ENCODE data around the gene AUP1. TPM values are rescaled to one million over a fixed set of nuclear protein-coding genes. Genes with fewer than 3 reads are reported as not detected.
A peak's percentile ranks its signal among the peaks of the same experiment; 100 is the strongest.

Gene AUP1
- total RNA-seq, 1 donor from 2014 or later = 99.5 TPM

DNA sequence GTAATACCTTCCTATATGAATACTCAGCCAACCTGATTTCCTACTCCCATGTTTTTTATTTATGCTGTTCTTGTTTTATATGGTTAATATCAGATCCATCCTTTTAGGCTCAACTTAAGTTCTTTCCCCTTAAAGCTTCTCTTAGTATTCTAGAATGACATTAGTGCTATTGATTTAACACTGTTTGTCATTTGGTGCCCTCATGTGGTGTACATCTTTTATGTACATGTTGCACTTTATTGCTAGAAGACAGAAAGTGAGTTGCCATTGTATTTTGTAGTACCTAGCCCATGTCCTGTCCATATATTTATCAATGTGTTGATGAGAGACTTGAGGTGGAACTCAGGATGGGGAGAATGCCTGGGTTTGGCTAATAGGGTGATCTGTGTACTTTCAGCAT lies 2.7 kb upstream of the AUP1 start:
- H3K9me3 Mint-ChIP-seq (ENCODE audit: unreplicated experiment) = peaks cover 23% of the 10 kb centered on the region
- peaks cover 8% of the 10 kb centered on the region for H3K27me3 Mint-ChIP-seq (ENCODE audit: unreplicated experiment)
- peak overlapping the region; percentile 79 for H3K4me3 Mint-ChIP-seq (ENCODE audit: unreplicated experiment)
- H3K36me3 Mint-ChIP-seq (ENCODE audit: unreplicated experiment) = no peaks in the 10 kb centered on the region
- TF ChIP-seq, protein P1, sequence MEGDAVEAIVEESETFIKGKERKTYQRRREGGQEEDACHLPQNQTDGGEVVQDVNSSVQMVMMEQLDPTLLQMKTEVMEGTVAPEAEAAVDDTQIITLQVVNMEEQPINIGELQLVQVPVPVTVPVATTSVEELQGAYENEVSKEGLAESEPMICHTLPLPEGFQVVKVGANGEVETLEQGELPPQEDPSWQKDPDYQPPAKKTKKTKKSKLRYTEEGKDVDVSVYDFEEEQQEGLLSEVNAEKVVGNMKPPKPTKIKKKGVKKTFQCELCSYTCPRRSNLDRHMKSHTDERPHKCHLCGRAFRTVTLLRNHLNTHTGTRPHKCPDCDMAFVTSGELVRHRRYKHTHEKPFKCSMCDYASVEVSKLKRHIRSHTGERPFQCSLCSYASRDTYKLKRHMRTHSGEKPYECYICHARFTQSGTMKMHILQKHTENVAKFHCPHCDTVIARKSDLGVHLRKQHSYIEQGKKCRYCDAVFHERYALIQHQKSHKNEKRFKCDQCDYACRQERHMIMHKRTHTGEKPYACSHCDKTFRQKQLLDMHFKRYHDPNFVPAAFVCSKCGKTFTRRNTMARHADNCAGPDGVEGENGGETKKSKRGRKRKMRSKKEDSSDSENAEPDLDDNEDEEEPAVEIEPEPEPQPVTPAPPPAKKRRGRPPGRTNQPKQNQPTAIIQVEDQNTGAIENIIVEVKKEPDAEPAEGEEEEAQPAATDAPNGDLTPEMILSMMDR (IDR thresholded peaks at IDR 0.05; ENCODE audit: partially characterized antibody, unreplicated experiment) = no peak
- H3K4me1 Mint-ChIP-seq (ENCODE audit: low read depth, unreplicated experiment) = peaks cover 20% of the 10 kb centered on the region
- peak overlapping the region; percentile 44 for H3K27ac Mint-ChIP-seq (ENCODE audit: unreplicated experiment)
- DNase-seq = no peak

DNA sequence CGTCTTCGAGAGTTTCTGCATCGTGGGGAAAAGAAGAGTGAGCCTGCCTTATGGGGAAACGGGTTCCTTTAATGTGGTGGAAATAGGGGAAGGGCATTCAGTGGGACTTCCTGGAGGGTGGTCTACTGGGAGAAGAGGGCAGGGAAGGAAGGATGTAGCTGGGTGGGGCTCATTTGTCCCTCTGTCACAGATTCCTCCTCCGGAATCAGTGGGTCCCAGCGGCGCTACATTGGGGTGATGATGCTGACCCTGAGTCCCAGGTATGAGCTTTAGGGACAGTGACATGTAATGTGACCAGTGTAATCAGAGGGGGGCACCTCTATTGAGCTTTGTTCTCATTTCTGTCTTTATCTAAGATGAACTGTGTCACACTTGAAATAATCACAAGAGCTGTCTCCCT lies 2.2 kb upstream of the AUP1 start:
- Mint-ChIP-seq H3K4me3 (ENCODE audit: unreplicated experiment) (peak overlapping the region; percentile 79), H3K36me3 (ENCODE audit: unreplicated experiment) (peaks cover 3% of the 10 kb centered on the region), H3K27ac (ENCODE audit: unreplicated experiment) (peak overlapping the region; percentile 44)

DNA sequence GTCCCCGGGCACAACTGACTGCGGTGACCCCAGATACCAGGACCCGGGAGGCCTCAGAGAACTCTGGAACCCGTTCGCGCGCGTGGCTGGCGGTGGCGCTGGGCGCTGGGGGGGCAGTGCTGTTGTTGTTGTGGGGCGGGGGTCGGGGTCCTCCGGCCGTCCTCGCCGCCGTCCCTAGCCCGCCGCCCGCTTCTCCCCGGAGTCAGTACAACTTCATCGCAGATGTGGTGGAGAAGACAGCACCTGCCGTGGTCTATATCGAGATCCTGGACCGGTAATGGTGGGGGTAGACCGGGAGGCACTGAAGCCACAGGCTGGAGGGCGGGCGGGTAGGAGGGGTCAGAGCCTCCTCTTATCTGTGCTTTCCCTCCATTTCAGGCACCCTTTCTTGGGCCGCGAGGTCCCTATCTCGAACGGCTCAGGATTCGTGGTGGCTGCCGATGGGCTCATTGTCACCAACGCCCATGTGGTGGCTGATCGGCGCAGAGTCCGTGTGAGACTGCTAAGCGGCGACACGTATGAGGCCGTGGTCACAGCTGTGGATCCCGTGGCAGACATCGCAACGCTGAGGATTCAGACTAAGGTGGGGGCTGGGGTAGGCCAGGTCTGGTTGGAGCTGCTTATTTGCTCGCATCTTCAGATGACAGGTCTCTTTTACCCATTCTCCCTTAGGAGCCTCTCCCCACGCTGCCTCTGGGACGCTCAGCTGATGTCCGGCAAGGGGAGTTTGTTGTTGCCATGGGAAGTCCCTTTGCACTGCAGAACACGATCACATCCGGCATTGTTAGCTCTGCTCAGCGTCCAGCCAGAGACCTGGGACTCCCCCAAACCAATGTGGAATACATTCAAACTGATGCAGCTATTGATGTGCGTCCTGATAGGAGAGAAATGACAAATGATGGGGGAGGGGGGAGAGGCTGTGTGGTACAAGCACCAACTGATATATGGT lies 1.0 kb upstream of the AUP1 start:
- H3K27ac Mint-ChIP-seq (ENCODE audit: unreplicated experiment) = peak overlapping the region; percentile 65
- DNase-seq = peak; percentile 54
- H3K4me1 Mint-ChIP-seq (ENCODE audit: low read depth, unreplicated experiment) = peaks cover 20% of the 10 kb centered on the region
- TF ChIP-seq, protein P1 (IDR thresholded peaks at IDR 0.05; ENCODE audit: partially characterized antibody, unreplicated experiment) = no peak
- H3K36me3 Mint-ChIP-seq (ENCODE audit: unreplicated experiment) = peaks cover 9% of the 10 kb centered on the region
- H3K4me3 Mint-ChIP-seq (ENCODE audit: unreplicated experiment) = peak overlapping the region; percentile 87
- H3K9me3 Mint-ChIP-seq (ENCODE audit: unreplicated experiment) = peaks cover 26% of the 10 kb centered on the region
- peaks cover 10% of the 10 kb centered on the region for H3K27me3 Mint-ChIP-seq (ENCODE audit: unreplicated experiment)

More for the DNA sequence above, 2.2 kb upstream of the AUP1 start:
- H3K27me3 Mint-ChIP-seq (ENCODE audit: unreplicated experiment) = peaks cover 10% of the 10 kb centered on the region
- H3K4me1 Mint-ChIP-seq (ENCODE audit: low read depth, unreplicated experiment) = peaks cover 20% of the 10 kb centered on the region
- no peak for DNase-seq
- peaks cover 25% of the 10 kb centered on the region for H3K9me3 Mint-ChIP-seq (ENCODE audit: unreplicated experiment)
- TF ChIP-seq, protein P1 (IDR thresholded peaks at IDR 0.05; ENCODE audit: partially characterized antibody, unreplicated experiment) = no peak

DNA sequence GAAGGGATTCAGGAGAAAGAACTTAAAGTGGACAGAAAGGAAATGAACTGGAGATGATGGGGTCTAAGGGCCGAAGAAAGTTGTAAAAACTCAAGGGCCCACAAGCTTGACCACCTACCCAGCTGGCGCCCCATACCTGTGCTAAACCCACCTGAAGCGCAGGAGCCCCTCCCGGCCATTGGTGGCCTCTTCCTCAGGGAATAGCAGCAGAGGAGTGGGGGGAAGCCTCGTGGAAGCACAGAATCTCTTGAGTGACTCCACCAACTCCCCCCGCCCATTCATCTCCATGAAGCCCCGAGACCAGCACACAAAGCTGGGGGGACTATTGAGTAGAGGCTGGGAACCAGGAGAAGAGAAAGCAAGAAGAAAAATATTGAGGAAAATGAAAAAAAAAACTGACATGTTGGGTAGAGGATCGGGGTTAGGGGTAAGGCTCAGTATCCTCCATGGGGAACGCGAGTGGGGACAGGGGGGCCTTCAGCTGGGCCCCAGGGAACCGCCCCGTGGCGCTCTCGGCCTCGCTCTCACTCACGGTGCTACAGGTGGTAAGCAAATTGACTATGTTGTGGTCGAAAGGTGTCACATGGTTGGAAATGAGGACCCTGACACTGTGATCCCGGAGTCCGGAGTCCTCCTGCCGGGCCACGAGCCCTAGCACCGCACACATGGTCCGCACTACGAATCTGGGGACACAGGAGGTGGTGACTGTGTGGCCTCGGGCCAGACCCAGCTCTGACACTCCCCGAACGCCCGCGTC lies 728 bp downstream of the AUP1 start:
- peaks cover 9% of the 10 kb centered on the region for H3K36me3 Mint-ChIP-seq (ENCODE audit: unreplicated experiment)
- DNase-seq = no peak
- H3K27ac Mint-ChIP-seq (ENCODE audit: unreplicated experiment) = peak overlapping the region; percentile 96
- peaks cover 9% of the 10 kb centered on the region for H3K27me3 Mint-ChIP-seq (ENCODE audit: unreplicated experiment)
- peaks cover 21% of the 10 kb centered on the region for H3K9me3 Mint-ChIP-seq (ENCODE audit: unreplicated experiment)
- H3K4me3 Mint-ChIP-seq (ENCODE audit: unreplicated experiment) = peak overlapping the region; percentile 96
- TF ChIP-seq, protein P1 (IDR thresholded peaks at IDR 0.05; ENCODE audit: partially characterized antibody, unreplicated experiment) = no peak
- H3K4me1 Mint-ChIP-seq (ENCODE audit: low read depth, unreplicated experiment) = peaks cover 20% of the 10 kb centered on the region

Data from glutamatergic neuron (in vitro differentiated cells).